SK-N-SH treated with all-trans-retinoic acid at 6 μM for 48 hours (cell line): ENCODE results near the gene TMEM86A.

Experiments used
- ARNTL ChIP-seq: fragments of 450-650 bp; formaldehyde crosslinking; IDR thresholded peaks from 2 replicates; pipeline ENCODE4 v1.5.0; 2020; ENCODE audit warnings: low read depth, mild to moderate bottlenecking, moderate library complexity, borderline replicate concordance
- GLIS3 ChIP-seq: fragments of 250-450 bp; sonication (Bioruptor Pico); IDR thresholded peaks from 2 replicates; pipeline ENCODE4 v1.5.0; 2020; ENCODE audit warnings: mild to moderate bottlenecking, moderate library complexity
- PATZ1 ChIP-seq: fragments of 250-450 bp; sonication (Bioruptor Pico); IDR thresholded peaks from 2 replicates; pipeline ENCODE4 v1.8.0; 2020; ENCODE audit warnings: mild to moderate bottlenecking, moderate library complexity, borderline replicate concordance
- SNAI2 ChIP-seq: fragments of 250-450 bp; sonication (Bioruptor Pico); IDR thresholded peaks from 2 replicates; pipeline ENCODE4 v1.5.0; 2020; ENCODE audit warnings: mild to moderate bottlenecking, moderate library complexity
- ZNF565 ChIP-seq: fragments of 450-650 bp; formaldehyde crosslinking; conservative IDR thresholded peaks from 2 replicates; pipeline ENCODE4 v1.5.0; 2020; ENCODE audit warnings: low read depth, mild to moderate bottlenecking, moderate library complexity

GRCh38 chr11:18731949-18732821 is 33.6 kb downstream of the TMEM86A start:
- no peak for TF ChIP-seq ARNTL (CRISPR knock-in tag)
- no peak for TF ChIP-seq ZNF565 (CRISPR knock-in tag)
- no peak for TF ChIP-seq SNAI2 (CRISPR knock-in tag)
- no peak for TF ChIP-seq PATZ1 (CRISPR knock-in tag)
- TF ChIP-seq GLIS3 (CRISPR knock-in tag): no peak
